Thymus (tissue), 11 donors: ENCODE measurements around the gene CYTIP. TPM values are rescaled to one million over a fixed set of nuclear protein-coding genes. Genes with fewer than 3 reads are reported as not detected.
A peak's percentile ranks its signal among the peaks of the same experiment; 100 is the strongest.

ENCODE experiments used
- DNase-seq, 9 donors: peaks; one replicate each; pipeline ENCODE4 v3.0.0-alpha.2; 2013; ENCODE audit warnings: low spot score in 9 of 9, low read depth in 6 of 9, missing footprints in 1 of 9
- H3K27ac ChIP-seq, 2 donors: one replicate each; pipeline ENCODE4 v1.5.1; 2013; ENCODE audit warnings: control low read depth in 1 of 2, low read depth in 1 of 2, low read length in 1 of 2, mild to moderate bottlenecking in 1 of 2, moderate library complexity in 1 of 2
- H3K27me3 ChIP-seq, 2 donors: one replicate each; pipeline ENCODE4 v1.5.1; 2013; ENCODE audit warnings: low read length in 1 of 2; ENCODE audit not compliant: control insufficient read depth in 2 of 2, insufficient read depth in 1 of 2
- H3K36me3 ChIP-seq, 2 donors: one replicate each; pipeline ENCODE4 v1.5.1; 2013; ENCODE audit warnings: low read length in 1 of 2, mild to moderate bottlenecking in 1 of 2, moderate library complexity in 1 of 2; ENCODE audit not compliant: control insufficient read depth in 2 of 2, insufficient read depth in 2 of 2
- H3K4me1 ChIP-seq, 2 donors: one replicate each; pipeline ENCODE4 v1.5.1; 2013; ENCODE audit warnings: low read length in 2 of 2; ENCODE audit not compliant: control insufficient read depth in 2 of 2, insufficient read depth in 2 of 2
- H3K4me3 ChIP-seq, 2 donors: one replicate each; pipeline ENCODE4 v1.5.1; 2013; ENCODE audit warnings: low read length in 2 of 2, control low read depth in 1 of 2, mild to moderate bottlenecking in 1 of 2
- H3K9me3 ChIP-seq, 2 donors: one replicate each; pipeline ENCODE4 v1.5.1; 2013; ENCODE audit warnings: low read length in 1 of 2, mild to moderate bottlenecking in 1 of 2; ENCODE audit not compliant: control insufficient read depth in 2 of 2, insufficient read depth in 1 of 2
- WGBS: extraction: QIAGEN DNeasy Blood & Tissue Kit; methylation state at CpG from one replicate; pipeline ENCODE4 v1.1.7; 2013; 5-methylcytosine and 5-hydroxymethylcytosine counted together
- polyA plus RNA-seq: library from polyadenylated mRNA; stranded (reverse); fragments of 200-250 nt; gene quantifications from one replicate; pipeline ENCODE4 v1.2.3, GENCODE V29; 2013
- total RNA-seq: library from RNA; stranded (reverse); fragments of 120-200 nt; gene quantifications from one replicate; pipeline ENCODE4 v1.2.4, GENCODE V29; 2013
- donor health status: healthy.

The CYTIP gene
- total and polyA plus RNA-seq, 2 donors = 71.6 to 86.5 TPM

DNA sequence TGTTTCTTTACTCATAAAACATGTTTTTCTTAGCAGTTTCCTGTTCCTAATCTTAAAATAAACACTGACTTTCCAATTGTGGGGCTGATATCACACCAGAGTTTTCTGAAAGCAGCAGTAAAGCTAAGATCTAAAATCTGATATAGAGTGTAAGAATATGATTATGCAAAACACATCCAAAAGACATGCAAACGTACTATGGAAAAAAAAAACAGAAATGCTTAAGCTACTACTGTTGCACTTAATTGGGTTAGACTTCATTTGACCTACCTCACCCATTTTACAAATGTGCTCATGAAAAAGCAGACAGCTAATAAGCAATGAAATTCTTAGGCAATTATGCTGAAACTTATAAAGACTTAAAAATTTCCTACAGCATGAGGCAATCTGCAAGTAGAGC is 10.5 kb downstream of the CYTIP start:
- peak overlapping the region; percentile 79 for H3K27ac ChIP-seq
- peak overlapping the region in 1 of 2 donors; percentile 0 for H3K4me3 ChIP-seq
- H3K4me1 ChIP-seq = peaks cover 6 to 8% of the 10 kb centered on the region in 2 donors
- H3K9me3 ChIP-seq = no peaks in the 10 kb centered on the region
- H3K36me3 ChIP-seq = peaks cover 14 to 38% of the 10 kb centered on the region in 2 donors
- peak in 2 of 9 donors; percentile 31 to 57 for DNase-seq
- WGBS = 14% methylated on average over 1 of the region's 1 CpG
- H3K27me3 ChIP-seq = no peaks in the 10 kb centered on the region

DNA sequence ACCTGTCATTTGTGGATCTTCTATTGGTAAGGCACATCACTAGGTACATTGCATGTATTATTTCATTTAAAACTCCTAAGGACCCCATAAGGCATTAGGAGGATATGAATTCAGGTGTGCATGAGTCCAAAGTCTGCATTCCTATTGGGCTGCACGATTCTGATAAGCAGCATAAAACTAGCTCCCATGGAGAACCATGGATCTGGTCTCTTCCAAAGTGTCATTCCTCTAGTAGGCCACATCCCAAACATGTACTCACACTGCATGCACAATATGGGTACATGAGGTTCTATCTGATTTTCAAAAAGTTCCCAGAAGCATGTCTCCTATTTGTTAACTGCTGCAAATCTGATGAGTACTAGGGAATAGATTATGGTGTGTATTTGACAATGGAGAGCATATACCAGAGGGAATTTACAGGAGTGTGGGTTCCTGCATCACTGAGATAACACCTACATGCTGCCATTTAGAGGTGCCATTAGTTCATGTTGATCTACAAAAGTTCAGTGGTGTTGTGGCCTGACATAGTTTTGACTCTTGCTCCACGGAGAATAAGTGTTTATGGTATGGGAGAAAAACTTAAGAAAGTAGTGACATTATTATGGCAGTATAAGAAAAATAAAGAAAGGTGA is 11.3 kb downstream of the CYTIP start:
- WGBS = 87% methylated on average over 2 of the region's 2 CpGs
- no peak for DNase-seq
- no peak overlapping the region for H3K4me3 ChIP-seq
- no peaks in the 10 kb centered on the region for H3K27me3 ChIP-seq
- H3K27ac ChIP-seq = peak overlapping the region; percentile 67 to 79
- peaks cover 16 to 44% of the 10 kb centered on the region in 2 donors for H3K36me3 ChIP-seq
- H3K9me3 ChIP-seq = no peaks in the 10 kb centered on the region
- peaks cover 6 to 8% of the 10 kb centered on the region in 2 donors for H3K4me1 ChIP-seq

DNA sequence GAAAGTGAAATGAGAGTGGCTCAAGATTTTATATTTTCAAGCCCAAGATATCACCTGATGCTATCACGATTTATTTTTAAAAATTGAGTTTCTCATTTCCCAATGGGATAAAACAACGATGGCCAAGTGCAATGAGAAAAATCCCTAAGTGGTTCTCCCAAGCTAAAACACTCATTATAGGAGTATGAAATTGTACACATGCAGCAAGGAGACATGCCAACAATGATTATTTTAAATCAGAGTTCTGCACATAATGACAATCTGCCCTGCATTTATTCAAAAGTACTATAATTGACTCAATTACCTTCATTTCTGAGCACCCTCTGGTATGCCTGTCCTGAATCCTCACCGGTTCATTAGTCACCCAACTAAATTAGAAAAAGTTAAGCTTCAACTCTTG is 12.7 kb downstream of the CYTIP start:
- no peak overlapping the region for H3K27ac ChIP-seq
- H3K4me3 ChIP-seq = no peak overlapping the region
- DNase-seq = no peak
- peaks cover 0 to 1% of the 10 kb centered on the region in 2 donors for H3K9me3 ChIP-seq
- WGBS = 94% methylated on average over 3 of the region's 3 CpGs
- H3K27me3 ChIP-seq = no peaks in the 10 kb centered on the region
- H3K4me1 ChIP-seq = peaks cover 6 to 8% of the 10 kb centered on the region in 2 donors
- H3K36me3 ChIP-seq = peaks cover 24 to 59% of the 10 kb centered on the region in 2 donors

DNA sequence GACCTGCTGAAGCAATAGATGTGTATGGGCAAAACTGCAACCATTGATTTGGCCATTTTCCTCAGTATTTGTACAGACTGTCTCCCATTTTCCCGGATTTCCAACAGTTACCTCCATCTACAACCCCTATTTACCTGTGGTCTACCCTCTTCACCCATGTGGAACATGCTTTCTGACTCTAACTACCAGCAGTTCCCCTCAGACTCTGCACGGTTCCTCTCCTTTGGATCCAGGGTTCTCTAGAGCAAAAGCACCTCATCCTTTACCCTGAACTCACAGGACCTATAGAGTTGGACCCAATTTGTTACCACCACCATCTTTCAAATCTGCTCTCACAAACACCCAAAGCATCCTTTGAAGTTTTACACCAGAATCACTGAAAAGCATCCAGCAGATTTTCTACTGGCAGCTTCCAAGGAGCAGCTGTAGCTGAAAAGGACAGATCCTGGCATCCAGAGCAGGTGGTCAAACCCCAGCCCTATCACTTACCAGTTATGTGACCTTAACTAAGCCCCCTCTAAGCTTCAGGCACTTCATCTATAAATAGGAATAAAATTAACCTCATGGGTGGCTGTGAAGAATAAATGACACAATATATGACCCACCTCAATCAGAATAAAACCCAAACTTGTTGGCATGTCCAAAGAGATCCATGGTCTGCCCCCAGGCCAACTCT is 15.3 kb downstream of the CYTIP start:
- peaks cover 6 to 8% of the 10 kb centered on the region in 2 donors for H3K4me1 ChIP-seq
- peaks cover 0 to 1% of the 10 kb centered on the region in 2 donors for H3K9me3 ChIP-seq
- no peak for DNase-seq
- no peak overlapping the region for H3K4me3 ChIP-seq
- peaks cover 24 to 60% of the 10 kb centered on the region in 2 donors for H3K36me3 ChIP-seq
- H3K27ac ChIP-seq = no peak overlapping the region
- WGBS = 95% methylated on average over 2 of the region's 2 CpGs
- H3K27me3 ChIP-seq = no peaks in the 10 kb centered on the region

DNA sequence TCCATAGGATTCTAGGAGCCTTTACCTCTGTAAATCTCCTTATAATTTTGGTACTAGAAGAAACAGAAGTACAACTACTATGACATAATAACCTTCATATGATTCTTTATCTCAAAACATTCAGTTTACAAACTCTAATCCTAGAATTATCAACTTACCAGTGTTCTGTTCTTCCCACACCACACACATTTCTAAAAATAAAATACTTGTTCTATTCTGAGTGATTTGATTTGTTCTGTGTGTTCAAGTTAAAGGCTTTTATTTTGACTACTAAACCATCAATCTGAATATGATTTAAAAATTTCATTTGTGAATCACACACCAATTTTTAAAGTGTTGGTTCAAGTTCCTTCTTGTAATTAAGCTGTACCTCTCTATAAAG is 16.0 kb downstream of the CYTIP start:
- Histone ChIP-seq H3K27me3 (no peaks in the 10 kb centered on the region), H3K27ac (no peak overlapping the region), H3K36me3 (peaks cover 24 to 57% of the 10 kb centered on the region in 2 donors), H3K9me3 (peaks cover 0 to 1% of the 10 kb centered on the region in 2 donors), H3K4me3 (no peak overlapping the region), H3K4me1 (peaks cover 6 to 7% of the 10 kb centered on the region in 2 donors)
- no peak for DNase-seq

DNA sequence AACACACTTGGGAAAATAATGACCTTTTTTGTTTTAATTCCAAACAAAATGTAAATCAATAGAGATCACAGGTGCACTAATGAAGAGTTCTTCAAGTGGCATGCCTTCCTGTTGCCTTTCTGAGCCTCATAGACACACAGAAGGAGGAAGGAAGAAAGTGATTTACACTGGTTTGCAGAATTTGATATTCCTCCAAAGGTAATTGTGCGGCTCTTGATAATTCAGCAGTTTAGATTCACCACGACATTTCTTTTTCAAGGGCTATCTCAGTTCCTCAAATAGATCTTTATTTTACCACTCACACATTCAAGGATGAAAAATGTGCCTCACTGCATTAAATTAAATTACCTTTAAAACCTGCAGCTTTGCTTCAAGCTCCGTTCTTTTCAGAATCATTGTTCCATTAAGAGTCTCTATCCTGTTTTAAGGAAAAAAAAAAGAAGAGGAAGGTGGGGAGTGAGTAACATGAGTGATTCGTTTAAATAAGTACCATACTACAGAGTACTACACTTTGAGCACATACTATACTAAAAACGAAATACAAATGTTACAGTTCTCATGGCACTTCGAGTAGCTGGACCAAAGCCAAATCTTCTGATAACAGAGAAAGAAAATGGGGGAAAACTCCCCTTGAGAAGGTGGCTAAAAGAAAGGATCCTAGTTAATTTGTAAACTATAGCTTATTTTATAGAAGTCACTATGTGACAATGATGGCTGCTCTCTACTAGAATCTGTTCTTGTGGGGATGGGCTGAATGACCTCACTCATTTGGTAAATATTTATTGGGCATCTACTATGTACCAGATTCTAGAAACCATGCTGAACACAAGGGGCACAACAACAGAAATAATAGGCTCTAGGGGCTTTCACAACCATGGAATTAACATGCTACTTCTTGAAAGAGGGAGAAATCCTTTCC is 16.6 kb downstream of the CYTIP start:
- H3K36me3 ChIP-seq = peaks cover 24 to 51% of the 10 kb centered on the region in 2 donors
- 86% methylated on average over 6 of the region's 6 CpGs for WGBS
- H3K4me3 ChIP-seq = no peak overlapping the region
- H3K4me1 ChIP-seq = peaks cover under 1 to 6% of the 10 kb centered on the region in 2 donors
- no peak overlapping the region for H3K27ac ChIP-seq
- no peak for DNase-seq
- no peaks in the 10 kb centered on the region for H3K27me3 ChIP-seq
- H3K9me3 ChIP-seq = peaks cover 0 to 1% of the 10 kb centered on the region in 2 donors

DNA sequence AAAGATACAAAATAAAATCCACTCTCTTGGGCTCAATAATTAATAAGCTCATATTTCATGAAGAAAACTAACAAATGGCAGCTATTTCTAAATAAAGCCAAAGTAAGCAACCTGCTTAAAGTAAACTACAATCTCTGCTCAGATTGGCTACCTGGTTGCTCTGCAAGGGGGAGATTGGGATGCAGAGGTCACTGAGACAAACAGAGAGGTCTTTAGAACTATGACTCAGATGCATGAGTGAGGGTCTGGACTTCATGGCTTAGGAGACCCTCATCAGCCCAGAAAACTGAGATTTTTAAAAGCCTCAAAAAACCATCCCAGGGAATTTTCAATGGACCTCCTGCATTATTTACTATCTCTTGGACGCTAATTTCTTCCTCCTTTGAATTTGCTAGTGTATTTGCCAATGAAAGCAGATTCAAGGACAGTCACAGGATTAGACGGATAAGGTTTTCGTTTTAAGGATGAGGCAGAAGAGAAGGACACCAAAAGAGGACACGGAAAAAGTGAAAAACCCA is 17.4 kb downstream of the CYTIP start:
- Histone ChIP-seq H3K36me3 (peaks cover 28 to 52% of the 10 kb centered on the region in 2 donors), H3K4me1 (peaks cover 0 to 4% of the 10 kb centered on the region in 2 donors)
- 96% methylated on average over 4 of the region's 4 CpGs for WGBS

DNA sequence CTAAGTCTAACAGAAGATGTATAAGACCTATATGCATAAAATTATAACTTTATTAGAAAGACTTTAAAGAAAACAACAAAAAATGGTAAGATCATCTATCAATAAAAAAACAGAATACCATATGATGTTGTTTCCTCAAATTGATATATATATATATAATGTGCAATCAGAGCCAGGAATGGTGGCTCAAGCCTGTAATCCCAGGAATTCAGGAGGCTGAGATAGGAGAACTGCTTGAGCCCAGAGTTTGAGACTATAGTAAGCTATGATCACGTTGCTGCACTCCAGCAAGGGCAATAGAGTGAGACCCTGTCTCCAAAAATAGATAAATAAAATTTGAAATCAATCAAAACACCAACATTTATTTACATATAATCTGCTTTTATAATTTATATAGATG is 19.5 kb downstream of the CYTIP start:
- 96% methylated on average over 1 of the region's 1 CpG for WGBS
- H3K36me3 ChIP-seq = peaks cover 24 to 52% of the 10 kb centered on the region in 2 donors
- no peak for DNase-seq
- peaks cover 0 to 6% of the 10 kb centered on the region in 2 donors for H3K4me1 ChIP-seq
- no peak overlapping the region for H3K27ac ChIP-seq
- no peaks in the 10 kb centered on the region for H3K27me3 ChIP-seq
- no peak overlapping the region for H3K4me3 ChIP-seq
- peaks cover 0 to 1% of the 10 kb centered on the region in 2 donors for H3K9me3 ChIP-seq

More for the DNA sequence above, 17.4 kb downstream of the CYTIP start:
- Histone ChIP-seq H3K9me3 (peaks cover 0 to 1% of the 10 kb centered on the region in 2 donors), H3K27me3 (no peaks in the 10 kb centered on the region), H3K4me3 (no peak overlapping the region), H3K27ac (no peak overlapping the region)
- DNase-seq = no peak
